GM19463 (cell line): ENCODE measurements around the gene ZNF208.
"Not testable (repeated sequence)": the region's sequence is repeated elsewhere in the genome, so short reads cannot be mapped to it uniquely, and the experiment has no call there.

ENCODE experiments used
- ATAC-seq: cut with Tn5 transposase; IDR thresholded peaks from one replicate; pipeline ENCODE4 v1.9.1; 2021; ENCODE audit warnings: mild to moderate bottlenecking, moderate library complexity; ENCODE audit not compliant: unreplicated experiment

The ZNF208 gene

DNA sequence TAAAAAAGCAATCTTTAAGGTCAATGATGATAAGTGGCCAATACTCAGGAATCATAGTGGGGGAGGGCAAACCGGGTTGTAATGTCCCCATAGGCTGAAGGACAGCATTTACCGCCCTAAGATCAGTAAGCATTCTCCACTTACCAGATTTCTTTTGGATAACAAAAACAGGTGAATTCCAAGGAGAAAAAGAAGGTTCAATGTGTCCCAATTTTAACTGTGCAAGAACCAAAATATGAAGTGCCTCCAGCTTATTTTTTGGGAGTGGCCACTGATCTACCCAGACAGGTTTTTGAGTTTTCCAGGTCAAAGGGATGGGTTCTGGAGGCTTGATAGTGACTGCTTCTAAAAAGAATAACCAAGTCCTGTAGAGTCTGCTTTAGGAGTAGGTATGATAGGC, 125.2 kb downstream of the ZNF208 start:
- ATAC-seq = not testable (repeated sequence)

DNA sequence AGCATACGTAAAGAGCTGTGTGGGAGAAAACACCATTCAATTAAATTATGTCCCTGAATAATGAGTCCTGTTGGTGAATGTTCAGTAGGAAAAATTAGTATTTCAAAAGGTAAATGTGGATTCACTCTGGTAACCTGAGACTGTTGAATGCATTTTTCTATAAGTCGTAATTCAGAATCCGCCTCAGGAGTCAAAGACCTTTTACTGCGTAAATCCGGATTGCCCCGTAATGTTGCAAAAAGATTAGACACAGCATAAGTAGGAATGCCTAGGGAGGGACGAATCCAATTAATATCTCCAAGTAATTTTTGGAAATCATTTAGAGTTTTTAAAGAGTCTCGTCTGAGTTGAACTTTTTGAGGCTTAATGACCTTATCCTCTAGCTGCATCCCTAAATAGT, 126.0 kb downstream of the ZNF208 start:
- not testable (repeated sequence) for ATAC-seq

DNA sequence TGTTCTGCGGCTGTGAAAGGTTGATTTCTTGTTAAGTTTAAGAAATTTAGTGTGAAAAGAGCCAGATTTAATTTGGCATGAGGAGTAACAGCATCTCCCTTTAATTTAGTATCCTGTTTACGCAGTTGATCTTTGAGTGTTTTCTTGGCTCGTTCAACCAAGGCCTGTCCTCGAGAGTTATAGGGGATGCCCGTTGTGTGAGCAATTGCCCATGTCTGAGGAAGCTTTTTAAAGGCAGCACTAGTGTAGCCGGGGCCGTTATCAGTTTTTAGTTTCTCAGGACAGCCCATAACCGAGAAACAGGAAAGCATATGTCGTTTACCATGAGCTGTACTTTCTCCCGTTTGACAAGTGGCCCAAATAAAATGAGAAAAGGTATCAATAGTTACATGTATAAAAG, 127.2 kb downstream of the ZNF208 start:
- ATAC-seq = no peak
